Lower leg skin (tissue), 4 donors: ENCODE measurements around the gene NINL. TPM values are rescaled to one million over a fixed set of nuclear protein-coding genes. Genes with fewer than 3 reads are reported as not detected.

Source experiments
- DNase-seq, 2 donors: peaks; one replicate each; pipeline ENCODE4 v3.0.0-alpha.2; 2019; ENCODE audit warnings: low spot score in 2 of 2
- H3K4me3 ChIP-seq: fragments of 200-600 bp; sonication (generic); 2 replicates; pipeline ENCODE4 v1.5.1; 2017; ENCODE audit warnings: mild to moderate bottlenecking, low read depth; ENCODE audit not compliant: poor library complexity, severe bottlenecking
- CTCF ChIP-seq, 3 donors: fragments of 450-650 bp; IDR thresholded peaks; one replicate each; pipeline ENCODE4 v1.5.1; 2016; ENCODE audit warnings: antibody characterized with exemption in 3 of 3, mild to moderate bottlenecking in 3 of 3, moderate library complexity in 2 of 3
- POLR2A ChIP-seq, 2 donors: fragments of 450-650 bp; IDR thresholded peaks; one replicate each; pipeline ENCODE4 v1.6.1; 2016 to 2017; ENCODE audit warnings: antibody characterized with exemption in 2 of 2, mild to moderate bottlenecking in 1 of 2, moderate library complexity in 1 of 2
- WGBS, 2 donors: methylation state at CpG; one replicate each; pipeline ENCODE4 v1.1.5; 2018; 5-methylcytosine and 5-hydroxymethylcytosine counted together
- intact Hi-C: fragments of 100-400 bp; cut with DNase I; formaldehyde crosslinking; loops from one replicate; pipeline ENCODE4 v1.15.0; 2023; ENCODE audit warnings: low total_unique reads
- total RNA-seq, 4 donors: library from RNA; depleted of rRNA; stranded (reverse); fragments of >200 nt; gene quantifications; one replicate each; pipeline ENCODE4 v1.1.0, GENCODE V29; 2016

The NINL gene
- total RNA-seq, 4 donors from 2014 or later = 2.1 to 4.7 (median 3.7) TPM

DNA sequence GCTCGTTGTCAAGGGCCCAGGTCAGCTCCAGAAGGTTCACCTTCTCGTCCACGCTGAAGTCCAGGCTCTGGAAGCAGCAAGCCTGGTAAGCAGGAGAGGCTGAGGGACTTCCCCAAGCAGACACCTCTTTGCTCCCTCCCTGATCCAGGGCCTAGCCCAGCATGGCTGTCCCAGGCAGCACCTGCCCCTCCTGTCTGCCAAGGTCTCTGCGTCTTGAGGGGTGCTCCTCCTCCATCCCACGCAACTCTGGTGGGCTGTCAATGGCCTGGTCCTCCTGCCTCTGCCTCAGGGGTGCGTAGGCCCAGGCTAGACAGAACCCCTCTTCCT is 87.1 kb downstream of the NINL start:
- no peak for TF ChIP-seq CTCF (IDR thresholded peaks at IDR 0.05)
- TF ChIP-seq POLR2A (IDR thresholded peaks at IDR 0.05) = no peak
- 91 to 100% methylated on average over 3 to 6 of the region's 6 CpGs for WGBS, 2 donors
- DNase-seq = no peak
- intact Hi-C loops = no loop called here
- H3K4me3 ChIP-seq = no peak overlapping the region

DNA sequence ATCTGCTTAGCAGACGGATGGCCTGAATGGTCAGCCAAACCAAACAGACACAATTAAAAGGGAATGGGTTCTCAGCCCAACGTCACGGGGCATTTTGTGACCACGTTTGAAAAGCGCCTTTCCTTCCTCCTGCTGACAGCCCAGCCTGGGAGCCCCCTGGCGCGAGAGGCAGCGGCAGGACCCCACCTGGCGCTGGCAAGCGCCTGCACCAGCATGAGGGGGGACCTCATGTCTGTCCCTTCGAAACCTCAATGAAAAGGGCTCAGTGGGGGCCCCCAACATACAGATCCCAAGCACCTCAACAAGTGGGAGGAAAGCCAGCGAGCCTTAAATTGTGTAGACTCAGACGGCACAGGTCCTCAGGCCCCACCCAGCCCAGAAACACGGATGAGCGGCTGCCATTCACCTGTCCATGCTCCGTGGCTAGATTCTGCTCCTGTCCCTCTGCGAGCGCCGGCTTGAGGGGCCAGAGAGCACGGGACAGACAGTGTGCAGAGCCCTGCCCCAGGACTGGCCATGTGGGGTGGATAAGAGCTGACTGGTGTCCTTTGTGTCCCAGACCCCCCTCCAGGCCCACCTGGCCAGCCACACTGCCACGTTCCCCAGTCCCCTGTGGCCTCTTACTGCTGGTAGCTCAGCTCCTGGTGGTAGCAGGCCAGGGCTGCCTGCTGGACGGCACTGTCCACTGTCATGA is 87.6 kb downstream of the NINL start:
- intact Hi-C loops = no loop called here
- TF ChIP-seq POLR2A (IDR thresholded peaks at IDR 0.05) = no peak
- no peak for TF ChIP-seq CTCF (IDR thresholded peaks at IDR 0.05)
- no peak for DNase-seq
- WGBS, 2 donors = 73 to 80% methylated on average over 21 to 22 of the region's 22 CpGs
- no peak overlapping the region for H3K4me3 ChIP-seq

DNA sequence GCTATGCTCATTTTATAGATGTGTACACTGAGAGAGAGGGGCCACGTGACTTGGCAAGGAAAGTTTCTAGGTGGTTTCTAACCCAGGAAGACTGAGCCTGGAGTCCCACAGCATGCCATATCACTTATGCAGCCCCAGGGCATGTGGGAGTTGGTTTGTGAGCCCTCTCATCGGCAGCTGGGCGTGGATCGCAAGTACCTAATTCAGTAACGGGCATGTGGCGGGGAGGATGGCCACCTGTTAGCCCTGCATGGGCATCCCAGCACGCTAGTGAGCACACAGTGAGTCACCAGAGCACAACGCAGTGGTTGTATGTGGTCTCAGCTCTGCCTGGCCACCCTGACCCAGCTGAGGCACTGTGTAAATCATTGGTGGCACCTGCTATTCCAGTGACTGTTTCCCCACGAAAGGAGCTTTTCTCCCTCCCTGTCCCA is 88.3 kb downstream of the NINL start:
- H3K4me3 ChIP-seq = no peak overlapping the region
- intact Hi-C loops = no loop called here
- WGBS, 2 donors = 57 to 60% methylated on average over 8 to 9 of the region's 9 CpGs
- TF ChIP-seq POLR2A (IDR thresholded peaks at IDR 0.05) (no peak), CTCF (IDR thresholded peaks at IDR 0.05) (no peak)
- no peak for DNase-seq

DNA sequence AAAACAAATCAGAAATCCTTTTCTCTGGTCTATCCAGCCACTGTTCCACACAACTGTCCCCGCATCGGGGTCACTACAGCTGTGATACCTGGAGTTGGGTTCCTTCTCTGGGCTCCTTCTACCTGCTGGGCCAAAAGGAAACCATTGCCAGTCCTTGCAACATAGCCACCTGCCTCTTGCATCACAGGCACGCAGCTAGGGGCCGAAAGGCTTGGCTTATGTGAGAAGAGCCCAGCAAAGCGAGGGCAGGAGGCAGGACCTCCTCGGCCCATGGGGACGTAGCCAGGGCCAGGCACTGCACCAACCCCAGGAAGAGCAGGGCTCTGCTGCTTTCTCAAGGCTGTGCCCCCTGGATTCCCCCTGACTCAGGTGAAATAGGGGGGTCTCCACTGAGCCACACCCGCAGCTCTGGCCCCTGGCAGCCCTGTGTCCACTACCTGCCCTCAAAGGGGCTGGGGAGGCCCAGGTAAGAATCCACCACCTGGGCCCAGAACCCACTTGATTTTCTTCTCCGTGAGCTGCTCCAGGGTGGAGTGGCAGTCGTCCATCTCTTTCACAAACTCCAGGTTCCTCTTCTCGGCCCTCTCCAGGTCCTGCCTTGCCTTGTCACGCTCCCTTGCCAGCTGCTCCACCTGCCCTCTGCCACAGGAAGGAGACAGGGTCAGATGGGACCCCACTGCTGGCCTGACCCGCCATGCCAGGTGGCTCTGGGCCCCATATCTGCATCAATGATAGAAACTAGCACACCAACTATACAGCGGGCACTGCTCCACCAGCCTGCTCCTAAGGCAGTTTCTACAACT is 89.0 kb downstream of the NINL start:
- no peak overlapping the region for H3K4me3 ChIP-seq
- 79 to 87% methylated on average over 14 of the region's 14 CpGs for WGBS, 2 donors
- no peak for TF ChIP-seq CTCF (IDR thresholded peaks at IDR 0.05)
- TF ChIP-seq POLR2A (IDR thresholded peaks at IDR 0.05) = no peak
- DNase-seq = no peak
- intact Hi-C loops = no loop called here

- H3K4me3 ChIP-seq = no peak overlapping the region
- intact Hi-C loops = no loop called here
- DNase-seq = no peak
- WGBS, 2 donors = 79 to 81% methylated on average over 16 to 18 of the region's 18 CpGs
- TF ChIP-seq CTCF (IDR thresholded peaks at IDR 0.05) (no peak), POLR2A (IDR thresholded peaks at IDR 0.05) (no peak)
Measured at GRCh38 chr20:25495189-25495824, 90.0 kb downstream of the NINL start.
